ENCODE measurements around the gene PCCA. TPM values are rescaled to one million over a fixed set of nuclear protein-coding genes. Genes with fewer than 3 reads are reported as not detected.

PCCA gene
- total RNA-seq, 1 donor from 2014 or later = 33.4 TPM

GRCh38 chr13:100176801-100177400, 88.0 kb downstream of the PCCA start:
- Histone ChIP-seq H3K27me3 (no peaks in the 10 kb centered on the region), H3K4me3 (no peak overlapping the region), H3K36me3 (no peaks in the 10 kb centered on the region), H3K27ac (no peak overlapping the region), H3K4me1 (no peaks in the 10 kb centered on the region), H3K9me3 (no peaks in the 10 kb centered on the region)
- no peak for TF ChIP-seq CTCF (IDR thresholded peaks at IDR 0.05)
- no peak for TF ChIP-seq POLR2AphosphoS5 (IDR thresholded peaks at IDR 0.05; ENCODE audit: insufficient read depth in 1 of 2, low read depth in 1 of 2)
- DNase-seq (ENCODE audit: extremely low spot score in 2 of 2) = no peak
- intact Hi-C loops (cut with DNase I) = no loop called here

GRCh38 chr13:100178309-100178708, 89.4 kb downstream of the PCCA start:
- no peak for TF ChIP-seq POLR2A (IDR thresholded peaks at IDR 0.05)
- TF ChIP-seq CTCF (IDR thresholded peaks at IDR 0.05) = no peak
- no peak for TF ChIP-seq POLR2AphosphoS5 (IDR thresholded peaks at IDR 0.05; ENCODE audit: insufficient read depth in 1 of 2, low read depth in 1 of 2)
- no peak overlapping the region for H3K27ac ChIP-seq
- H3K9me3 ChIP-seq = no peaks in the 10 kb centered on the region
- DNase-seq (ENCODE audit: extremely low spot score in 2 of 2) = no peak
- H3K36me3 ChIP-seq = no peaks in the 10 kb centered on the region
- no peaks in the 10 kb centered on the region for H3K4me1 ChIP-seq
- intact Hi-C loops (cut with DNase I) = no loop called here
- H3K27me3 ChIP-seq = no peaks in the 10 kb centered on the region
- H3K4me3 ChIP-seq = no peak overlapping the region

- intact Hi-C loops (cut with DNase I) = no loop called here
- no peak overlapping the region for H3K4me3 ChIP-seq
- no peaks in the 10 kb centered on the region for H3K27me3 ChIP-seq
- H3K36me3 ChIP-seq = no peaks in the 10 kb centered on the region
- TF ChIP-seq CTCF (IDR thresholded peaks at IDR 0.05) (no peak), POLR2AphosphoS5 (IDR thresholded peaks at IDR 0.05; ENCODE audit: insufficient read depth in 1 of 2, low read depth in 1 of 2) (no peak), POLR2A (IDR thresholded peaks at IDR 0.05) (no peak)
- DNase-seq (ENCODE audit: extremely low spot score in 2 of 2) = no peak
- H3K9me3 ChIP-seq = no peaks in the 10 kb centered on the region
- H3K27ac ChIP-seq = no peak overlapping the region
- H3K4me1 ChIP-seq = no peaks in the 10 kb centered on the region
These were observed 90.4 kb downstream of the PCCA start for GRCh38 chr13:100179276-100179675.

GRCh38 chr13:100182900-100183490, 94.1 kb downstream of the PCCA start:
- H3K27ac ChIP-seq = no peak overlapping the region
- no peaks in the 10 kb centered on the region for H3K36me3 ChIP-seq
- intact Hi-C loops (cut with DNase I) = no loop called here
- no peak for TF ChIP-seq POLR2AphosphoS5 (IDR thresholded peaks at IDR 0.05; ENCODE audit: insufficient read depth in 1 of 2, low read depth in 1 of 2)
- no peak for DNase-seq (ENCODE audit: extremely low spot score in 2 of 2)
- H3K4me1 ChIP-seq = no peaks in the 10 kb centered on the region
- no peaks in the 10 kb centered on the region for H3K9me3 ChIP-seq
- H3K4me3 ChIP-seq = no peak overlapping the region
- no peaks in the 10 kb centered on the region for H3K27me3 ChIP-seq

- Histone ChIP-seq H3K4me3 (no peak overlapping the region), H3K4me1 (no peaks in the 10 kb centered on the region), H3K27me3 (no peaks in the 10 kb centered on the region), H3K27ac (no peak overlapping the region), H3K9me3 (no peaks in the 10 kb centered on the region), H3K36me3 (no peaks in the 10 kb centered on the region)
- intact Hi-C loops (cut with DNase I) = no loop called here
- no peak for TF ChIP-seq CTCF (IDR thresholded peaks at IDR 0.05)
- TF ChIP-seq POLR2A (IDR thresholded peaks at IDR 0.05) = no peak
- no peak for TF ChIP-seq POLR2AphosphoS5 (IDR thresholded peaks at IDR 0.05; ENCODE audit: insufficient read depth in 1 of 2, low read depth in 1 of 2)
- no peak for DNase-seq (ENCODE audit: extremely low spot score in 2 of 2)
These were observed 95.2 kb downstream of the PCCA start for GRCh38 chr13:100184095-100184494.

Data from vagina (tissue), 2 donors.